GM21717 (cell line): ENCODE data around the gene CARS1.
"Not testable (repeated sequence)": the region's sequence is repeated elsewhere in the genome, so short reads cannot be mapped to it uniquely, and the experiment has no call there.

Experiments
- ATAC-seq: cut with Tn5 transposase; IDR thresholded peaks from one replicate; pipeline ENCODE4 v1.9.1; 2021; ENCODE audit warnings: mild to moderate bottlenecking, moderate library complexity; ENCODE audit not compliant: unreplicated experiment

The CARS1 gene

DNA sequence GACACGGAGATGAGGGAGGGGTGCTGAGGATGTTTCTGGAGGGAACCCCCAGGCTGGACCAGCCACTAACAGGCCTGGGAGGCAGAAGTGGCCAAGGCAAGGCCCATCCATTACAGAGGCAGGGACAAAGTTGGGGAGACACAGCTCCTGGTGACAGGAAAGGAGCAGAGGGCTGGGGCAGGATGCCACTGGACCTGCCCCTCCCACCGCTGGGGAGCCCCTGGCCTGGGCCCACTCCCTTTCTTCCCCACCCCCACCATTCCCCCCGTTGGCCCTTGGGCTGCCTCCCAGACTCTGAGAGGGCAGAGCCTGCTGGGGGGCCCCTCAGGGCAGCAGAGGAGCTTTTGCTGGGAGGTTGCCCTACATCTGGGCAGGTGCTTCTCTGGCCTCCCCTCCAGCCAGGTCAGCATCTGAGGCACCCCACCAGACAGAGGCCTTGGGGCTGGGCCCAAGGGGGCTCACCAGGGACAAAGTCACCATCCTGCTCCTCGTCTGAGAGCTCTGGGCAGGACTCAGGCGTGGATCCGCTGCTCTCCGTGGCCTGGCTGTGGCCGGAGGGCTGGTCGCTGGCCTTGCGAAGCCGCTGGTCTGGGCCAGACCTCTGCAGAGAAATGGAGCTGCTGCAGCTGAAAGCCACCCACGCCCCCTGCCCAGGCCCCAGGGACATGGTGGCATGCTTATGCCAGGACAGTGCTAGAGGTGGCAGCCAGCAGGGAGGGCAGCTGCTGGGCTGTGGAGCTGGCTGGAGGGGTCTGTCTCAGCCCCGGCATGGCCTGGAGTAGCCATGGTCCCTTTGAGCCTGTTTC is 33.1 kb upstream of the CARS1 start:
- ATAC-seq = no peak

DNA sequence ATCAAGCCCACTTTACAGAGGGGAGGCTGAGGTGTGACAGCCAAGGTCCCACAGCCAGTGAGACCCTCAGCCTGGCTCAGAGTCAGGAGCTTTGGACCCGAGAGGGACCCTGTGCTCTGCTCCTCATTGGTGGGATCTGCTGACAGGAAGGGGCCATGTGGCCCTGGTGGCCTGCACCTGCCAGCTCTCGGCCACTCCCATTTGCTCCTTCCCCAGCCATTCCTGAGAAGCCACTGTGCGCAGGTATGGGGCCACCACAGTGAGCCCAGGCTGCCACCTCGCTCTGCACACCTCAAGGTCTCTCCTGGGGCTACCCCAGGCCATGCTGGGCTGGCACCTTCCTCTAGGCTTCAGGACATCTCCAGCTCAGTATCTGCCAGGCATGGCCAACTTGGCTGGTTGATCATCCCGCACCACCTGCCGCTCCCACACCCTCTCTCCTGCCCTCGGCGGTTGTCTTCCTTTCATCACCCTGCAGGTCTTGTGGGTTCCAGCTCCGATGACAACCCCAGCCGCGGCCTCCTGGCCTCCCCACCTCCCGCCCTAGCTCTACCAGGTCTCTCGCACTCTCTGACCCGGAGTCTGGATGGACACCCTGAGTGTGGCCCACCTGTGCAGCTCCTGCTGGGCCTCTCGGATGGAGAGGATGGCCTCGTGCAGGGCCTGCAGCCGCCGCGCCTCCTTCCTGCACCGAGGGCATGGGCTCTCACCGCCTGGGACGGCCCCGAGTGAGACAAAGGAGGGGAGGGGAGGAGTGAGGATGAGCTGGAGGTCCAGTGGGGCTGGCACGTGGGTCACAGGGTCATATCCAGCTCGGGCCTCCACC is 32.2 kb upstream of the CARS1 start:
- no peak for ATAC-seq

DNA sequence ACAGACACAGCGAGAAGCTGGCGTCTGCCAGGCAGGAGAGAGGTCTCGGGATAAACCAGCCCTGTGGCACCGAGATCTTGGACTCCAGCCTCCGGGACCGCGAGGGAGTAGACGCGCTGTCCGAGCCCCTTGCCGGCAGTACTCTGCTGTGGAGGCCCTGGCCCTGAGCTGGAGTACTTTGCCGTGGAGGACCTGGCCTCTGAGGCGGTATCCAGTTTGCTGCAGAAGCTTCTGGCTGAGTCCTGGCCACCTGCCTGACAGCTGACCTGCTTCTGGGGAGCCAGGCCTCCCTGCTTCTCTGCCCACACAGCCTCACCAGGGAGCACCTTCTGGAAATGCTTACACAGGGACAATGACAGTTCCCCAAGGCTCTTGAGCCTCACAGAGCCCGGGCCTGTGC is 31.6 kb upstream of the CARS1 start:
- ATAC-seq = no peak

DNA sequence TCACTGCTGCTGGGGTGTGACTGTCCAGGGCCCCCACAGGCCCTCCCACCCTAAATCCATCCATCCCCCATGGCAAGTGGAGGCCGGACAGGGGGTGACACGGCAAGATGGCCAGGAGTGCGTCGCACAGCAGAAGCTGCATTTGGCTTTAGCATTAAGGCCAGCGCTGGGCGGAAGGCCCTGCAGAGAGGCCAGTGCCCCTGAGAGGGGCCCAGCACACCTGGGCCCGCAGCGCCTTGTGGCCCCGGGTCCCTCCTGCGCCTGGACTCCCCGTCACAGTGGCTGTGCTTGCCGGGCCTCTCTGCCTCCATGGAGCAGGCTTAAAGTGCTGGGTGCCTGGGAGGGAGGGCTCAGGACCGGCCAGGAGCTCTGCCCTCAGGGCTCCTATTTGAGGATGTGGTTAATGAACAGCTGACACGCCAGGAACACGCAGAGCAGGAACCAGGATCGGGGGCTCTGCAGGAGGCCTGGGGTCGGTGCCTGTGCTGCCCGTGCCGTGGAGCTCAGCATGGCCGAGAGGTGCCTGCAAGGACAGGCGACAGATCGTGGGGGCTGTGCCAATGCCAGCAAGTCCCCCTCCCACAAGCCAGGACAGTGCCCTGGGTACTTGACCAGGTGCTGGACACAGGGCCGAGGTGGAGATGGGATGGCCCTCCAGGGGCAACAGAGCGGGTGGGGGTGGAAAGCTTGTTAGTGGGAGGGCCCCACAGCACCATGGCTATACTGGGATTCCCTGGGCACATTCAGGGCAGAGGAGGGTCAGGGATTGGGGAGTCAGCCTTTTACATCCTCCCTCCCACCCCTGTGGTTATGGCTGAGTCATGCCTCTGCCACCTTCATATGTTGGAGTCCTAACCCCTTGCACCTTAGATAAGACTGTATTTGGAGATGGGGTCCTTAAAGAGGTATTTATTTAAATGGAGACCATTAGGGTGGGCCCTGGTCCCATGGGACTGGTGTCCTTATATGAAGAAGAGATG is 30.9 kb upstream of the CARS1 start:
- ATAC-seq = no peak

DNA sequence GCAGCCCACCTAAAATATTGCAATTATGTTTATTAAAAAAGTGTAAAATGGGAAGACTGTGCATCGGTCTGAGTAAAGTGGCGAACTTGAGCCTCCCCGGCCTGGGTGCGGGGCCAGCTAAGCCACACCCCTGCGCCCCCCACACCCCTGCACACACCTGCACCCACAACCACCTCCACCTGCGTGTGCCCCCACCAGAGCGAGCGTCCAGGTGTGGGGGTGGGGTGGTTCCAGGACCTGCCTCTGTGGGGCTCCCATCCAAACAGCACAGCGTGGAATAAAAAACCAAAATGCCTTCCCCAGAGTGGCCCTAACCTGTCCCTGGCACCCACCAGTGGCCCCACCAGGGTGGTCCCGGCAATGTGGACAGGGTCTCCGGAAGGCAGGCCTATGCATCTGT is 30.1 kb upstream of the CARS1 start:
- no peak for ATAC-seq

DNA sequence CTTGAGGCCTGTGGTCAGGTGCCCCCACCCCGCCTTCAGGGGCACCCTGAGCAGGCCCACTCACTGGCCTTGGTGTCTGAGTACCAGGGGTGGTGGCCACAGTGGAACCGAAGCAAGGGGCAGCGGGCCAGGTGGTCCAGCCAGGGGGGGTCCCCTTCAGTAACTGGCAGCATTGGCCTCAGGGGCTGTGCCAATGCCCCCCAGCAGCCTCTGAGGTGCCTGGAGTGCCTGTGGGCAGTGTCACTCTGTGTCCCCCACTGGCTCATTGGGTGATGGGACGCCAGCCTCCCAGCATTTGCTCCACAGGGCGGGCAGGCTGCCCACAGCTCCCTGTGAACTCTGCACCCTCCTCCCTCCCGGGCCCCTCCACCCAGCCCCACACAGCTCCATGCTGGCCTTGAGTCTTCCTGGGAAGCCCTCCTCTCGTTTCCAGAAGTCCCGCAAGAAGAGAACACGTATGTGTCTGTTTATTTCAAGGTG is 29.5 kb upstream of the CARS1 start:
- ATAC-seq = no peak

DNA sequence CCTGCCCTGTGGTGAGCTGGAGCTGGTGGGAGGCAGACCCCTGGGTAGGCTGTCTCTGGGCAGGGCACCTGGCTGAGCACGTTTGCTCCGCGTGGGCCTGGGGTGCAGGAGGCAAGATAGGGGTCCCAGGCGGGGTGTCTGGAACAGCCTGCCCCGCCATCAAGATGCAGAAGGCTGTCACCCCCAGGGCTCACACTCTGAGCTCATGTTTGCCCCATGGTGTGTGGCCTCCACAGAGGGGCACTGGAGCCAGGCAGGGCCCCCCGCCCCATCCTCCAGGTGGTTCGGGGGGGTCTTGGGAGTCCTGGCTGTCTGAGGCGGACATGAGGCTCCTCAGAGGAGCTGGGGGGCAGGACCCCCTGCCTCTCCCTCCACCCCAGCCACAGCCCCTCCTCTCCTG is 28.9 kb upstream of the CARS1 start:
- no peak for ATAC-seq

DNA sequence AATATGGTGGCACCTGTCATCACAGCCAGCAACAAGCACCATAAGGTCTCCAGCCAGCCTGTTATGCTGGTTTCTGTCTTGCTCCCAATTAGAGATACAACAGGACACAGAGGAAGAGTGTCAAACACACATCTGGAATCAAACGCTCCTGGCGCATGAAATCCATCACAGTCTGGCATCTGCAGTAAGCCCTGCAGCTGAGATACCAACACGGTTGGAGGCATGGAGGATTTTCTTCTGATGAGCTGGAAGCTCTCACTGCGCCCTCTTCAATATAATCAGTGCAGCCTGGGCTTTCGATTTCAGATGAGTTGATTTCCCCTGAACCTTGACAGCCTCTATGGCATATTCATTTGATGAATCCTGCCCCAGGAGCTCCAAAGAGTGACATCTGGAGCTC is 27.8 kb upstream of the CARS1 start:
- no peak for ATAC-seq

DNA sequence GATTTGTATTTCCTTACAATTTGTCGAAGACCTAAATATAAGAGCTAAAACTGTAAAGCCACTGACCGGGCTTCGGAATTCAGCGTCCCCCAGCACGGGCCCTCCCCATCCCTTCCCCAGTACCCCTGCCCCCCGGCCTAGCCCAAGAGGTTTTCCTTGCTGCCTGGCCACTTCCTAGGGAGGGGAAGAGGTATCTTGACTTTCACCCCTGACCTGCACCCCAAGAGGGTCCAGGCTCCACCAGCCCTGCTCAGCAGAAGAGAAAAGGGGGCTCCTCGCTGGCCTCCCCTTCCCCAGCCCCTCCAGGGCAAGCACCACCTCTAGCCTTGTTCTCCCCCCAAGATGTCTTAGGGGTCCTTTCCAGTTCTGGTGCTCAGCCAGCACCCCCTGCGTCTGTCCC is 26.1 kb upstream of the CARS1 start:
- ATAC-seq = no peak

DNA sequence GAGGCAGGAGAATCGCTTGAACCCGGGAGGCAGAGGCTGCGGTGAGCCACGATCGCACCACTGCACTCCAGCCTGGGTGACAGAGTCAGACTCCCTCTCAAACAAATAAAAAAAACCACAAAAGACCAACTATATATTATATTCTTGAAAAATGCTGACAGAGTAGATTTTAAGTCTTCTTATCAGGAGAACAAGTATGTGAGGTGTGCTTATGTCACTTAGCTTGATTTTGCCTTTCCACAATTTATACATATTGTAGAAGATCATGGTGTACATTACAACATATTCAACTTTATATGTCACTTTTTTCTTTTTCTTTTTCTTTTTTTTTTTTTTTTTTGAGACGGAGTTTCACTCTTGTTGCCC is 24.1 kb upstream of the CARS1 start:
- no peak for ATAC-seq

DNA sequence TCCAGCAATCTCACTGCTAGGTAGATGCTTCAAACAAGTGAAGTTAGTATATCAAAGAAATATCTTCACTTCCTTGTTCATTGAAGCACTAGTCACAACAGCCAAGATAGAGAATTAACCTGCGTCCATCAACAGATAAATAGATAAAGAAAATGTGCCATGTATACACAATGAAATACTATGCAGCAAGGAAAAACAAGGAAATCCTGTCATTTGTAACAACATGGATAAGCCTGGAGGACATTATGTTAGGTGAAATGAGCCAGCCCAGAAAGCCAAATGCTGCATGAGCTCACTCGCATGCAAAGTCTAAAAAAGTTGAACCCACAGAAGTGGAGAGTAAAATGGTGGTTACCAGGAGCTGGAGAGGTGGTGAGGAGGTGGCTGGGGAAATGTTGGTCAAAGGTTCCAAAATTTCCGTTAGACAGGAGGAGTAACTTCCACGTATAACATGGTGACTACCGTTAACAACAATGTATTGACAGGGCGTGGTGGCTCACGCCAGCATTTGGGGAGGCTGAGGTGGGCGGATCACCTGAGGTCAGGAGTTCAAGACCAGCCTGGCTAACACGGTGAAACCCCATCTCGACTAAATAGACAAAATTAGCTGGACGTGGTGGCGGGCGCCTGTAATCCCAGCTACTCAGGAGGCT is 23.6 kb upstream of the CARS1 start:
- ATAC-seq = no peak

DNA sequence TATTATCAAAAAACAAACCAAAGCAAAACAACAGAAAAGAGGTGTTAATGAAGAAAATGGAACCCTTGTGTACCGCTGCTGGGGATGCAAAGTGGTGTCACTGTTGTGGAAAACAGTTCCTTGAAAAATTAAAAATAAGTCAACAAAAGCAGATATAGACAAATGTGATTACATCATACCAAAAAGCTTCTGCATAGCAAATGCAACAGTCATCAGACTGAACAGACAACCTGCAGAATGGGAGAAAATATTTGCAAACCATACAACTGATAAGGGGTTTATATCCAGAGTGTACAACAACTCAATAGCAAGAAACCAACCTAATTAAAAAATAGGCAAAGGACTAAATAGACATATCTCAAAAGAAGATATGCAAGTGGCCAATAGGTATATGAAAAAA is 22.9 kb upstream of the CARS1 start:
- no peak for ATAC-seq

DNA sequence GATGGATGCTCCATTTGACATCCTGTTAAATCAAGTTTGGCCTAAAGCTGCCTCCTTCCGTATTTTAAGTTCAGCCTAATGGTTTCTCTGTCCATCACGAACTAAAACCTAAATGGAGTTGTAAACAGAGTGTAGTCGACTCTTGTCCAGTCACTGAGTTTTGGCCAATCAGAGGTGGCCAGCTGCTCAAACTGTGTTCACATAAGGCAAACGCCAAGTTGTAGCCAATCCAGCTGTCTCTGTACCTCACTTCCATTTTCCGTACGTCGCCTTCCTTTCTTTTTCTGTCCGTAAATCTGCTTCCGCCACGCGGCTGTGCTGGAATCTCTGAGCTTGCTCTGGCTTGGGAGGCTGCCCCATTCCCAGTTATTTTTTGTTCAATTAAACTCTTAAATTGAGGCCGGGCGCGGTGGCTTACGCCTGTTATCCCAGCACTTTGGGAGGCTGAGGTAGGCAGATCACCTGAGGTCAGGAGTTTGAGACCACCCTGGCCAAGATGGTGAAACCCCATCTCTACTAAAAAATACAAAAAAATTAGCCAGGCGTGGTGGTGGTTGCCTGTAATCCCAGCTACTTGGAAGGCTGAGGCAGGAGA is 20.7 kb upstream of the CARS1 start:
- ATAC-seq = no peak

DNA sequence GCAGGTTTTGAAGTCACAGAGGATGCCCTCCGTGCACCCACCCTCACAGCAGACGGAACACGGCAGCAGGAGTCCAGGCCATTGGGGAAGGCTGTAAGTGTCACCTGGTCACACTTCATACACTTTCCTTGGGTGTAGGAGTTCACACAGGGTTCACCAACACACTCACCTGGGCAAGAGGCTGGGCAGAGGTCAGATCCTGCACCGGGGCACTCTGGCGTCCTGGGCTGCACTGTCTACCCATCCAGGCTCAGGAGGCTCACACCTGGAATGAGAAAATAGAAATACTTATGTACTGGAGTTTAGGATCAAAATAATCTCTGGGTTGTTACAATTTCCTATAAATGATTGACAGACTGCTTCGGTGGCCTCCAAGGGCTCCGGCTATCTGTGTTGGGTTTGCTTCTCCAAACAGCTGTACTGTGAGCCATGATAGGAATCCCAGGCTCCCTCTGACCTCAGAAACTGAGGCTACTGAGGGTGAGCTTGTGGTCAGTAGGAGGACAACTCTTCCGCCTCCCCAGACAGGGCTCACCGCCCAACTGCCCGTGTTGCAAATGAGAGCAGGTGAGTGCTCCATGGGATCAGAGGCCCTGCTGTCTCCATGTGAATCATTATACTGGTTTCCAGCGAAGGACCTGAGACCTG is 20.1 kb upstream of the CARS1 start:
- ATAC-seq = no peak

DNA sequence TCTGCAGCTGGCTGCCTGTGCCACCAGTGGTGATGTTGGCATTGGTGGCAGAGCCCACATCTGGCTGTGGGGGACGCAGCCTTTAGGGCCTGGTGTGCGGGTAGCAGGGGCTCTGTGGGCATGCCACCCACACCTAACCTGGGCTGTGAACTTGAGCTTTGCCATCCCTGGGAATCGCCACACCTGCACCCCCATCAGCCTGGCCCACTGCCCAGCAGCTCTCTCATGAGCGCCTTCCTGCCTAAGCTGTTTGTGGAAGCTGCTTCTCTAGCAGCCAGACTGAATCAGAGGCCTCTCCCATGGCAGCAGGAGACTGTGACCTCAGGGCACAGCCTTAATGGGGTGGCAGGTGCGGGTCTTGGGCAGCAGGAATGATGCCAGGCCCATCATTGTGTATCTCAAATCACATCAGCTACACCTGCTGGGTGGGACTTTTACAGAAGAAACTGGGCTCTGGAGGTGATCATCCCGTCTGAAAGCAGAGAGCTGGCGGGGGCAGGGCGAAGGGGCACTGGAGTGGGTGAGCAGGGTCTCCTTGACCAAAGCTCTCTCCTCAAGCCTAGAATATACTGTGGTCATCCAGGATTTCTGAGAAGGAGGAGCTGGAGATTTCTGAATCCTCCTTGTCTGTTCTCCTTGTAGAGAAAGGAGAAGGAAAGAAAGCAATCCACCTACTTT is 17.8 kb upstream of the CARS1 start:
- no peak for ATAC-seq

DNA sequence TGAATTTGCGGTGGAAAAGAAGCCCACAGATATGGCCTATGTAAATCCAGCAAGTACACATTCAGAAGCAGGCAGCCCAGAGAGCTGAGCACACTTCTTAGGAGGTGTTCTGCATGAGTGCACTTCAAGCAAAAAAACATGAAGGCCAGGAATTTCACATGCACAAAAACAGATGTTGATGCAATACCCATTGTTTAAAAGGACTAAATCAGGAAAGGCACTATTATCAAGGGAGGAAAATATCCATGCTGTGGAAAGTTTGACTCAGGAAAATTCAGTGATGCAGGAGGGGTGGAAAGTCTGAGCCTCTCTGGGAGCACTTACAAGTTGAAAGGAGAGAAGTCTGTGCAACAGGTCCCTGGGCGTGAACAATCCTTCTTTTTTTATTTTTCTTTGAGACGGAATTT is 15.8 kb upstream of the CARS1 start:
- ATAC-seq = no peak

DNA sequence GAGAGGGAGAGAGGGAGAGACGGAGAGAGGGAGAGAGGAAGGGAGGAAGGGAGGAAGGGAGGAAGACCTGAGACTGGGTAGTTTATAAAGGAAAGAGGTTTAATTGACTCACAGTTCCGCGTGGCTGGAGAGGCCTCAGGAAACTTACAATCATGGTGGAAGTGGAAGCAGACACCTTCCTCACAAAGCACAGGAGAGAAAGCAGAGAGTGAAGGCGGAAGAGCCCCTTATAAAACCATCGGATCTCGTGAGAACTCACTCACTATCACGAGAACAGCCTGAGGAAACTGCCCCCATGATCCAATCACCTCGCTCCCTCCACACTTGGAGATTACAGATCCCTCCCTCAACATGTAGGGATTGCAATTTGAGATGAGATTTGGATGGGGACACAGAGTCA is 12.2 kb upstream of the CARS1 start:
- ATAC-seq = no peak

DNA sequence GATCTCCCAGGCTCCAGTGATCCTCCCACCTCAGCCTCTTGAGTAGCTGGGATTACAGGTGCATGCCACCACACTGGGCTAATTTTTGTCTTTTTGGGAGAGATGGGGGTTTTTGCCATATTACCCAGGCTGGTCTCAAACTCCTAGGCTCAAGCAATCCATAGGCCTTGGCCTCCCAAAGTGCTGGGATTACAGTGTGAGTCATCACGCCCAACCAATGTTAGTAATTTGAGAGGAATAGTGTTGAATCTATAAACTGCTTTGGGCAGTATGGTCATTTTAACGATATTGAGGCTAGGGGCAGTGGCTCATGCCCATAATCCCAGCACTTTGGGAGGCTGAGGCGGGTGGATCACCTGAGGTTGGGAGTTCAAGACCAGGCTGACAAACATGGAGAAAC is 9.1 kb upstream of the CARS1 start:
- ATAC-seq = not testable (repeated sequence)

DNA sequence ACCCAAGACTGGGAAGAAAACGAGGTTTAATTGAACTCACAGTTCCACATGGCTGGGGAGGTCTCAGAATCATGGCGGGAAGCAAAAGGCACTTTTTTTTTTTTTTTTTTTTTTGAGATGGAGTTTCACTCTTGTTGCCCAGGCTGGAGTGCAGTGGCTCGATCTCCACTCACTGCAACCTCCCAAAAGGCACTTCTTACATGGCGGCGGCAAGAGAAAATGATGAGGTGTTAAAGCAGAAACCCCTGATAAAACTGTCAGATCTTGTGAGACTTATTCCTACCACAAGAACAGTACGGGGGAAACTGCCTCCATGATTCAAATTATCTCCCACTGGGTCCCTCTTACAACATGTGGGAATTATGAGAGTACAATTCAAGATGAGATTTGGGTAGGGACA is 7.5 kb upstream of the CARS1 start:
- ATAC-seq = not testable (repeated sequence)
